Fibroblast of lung (primary cell): ENCODE measurements around the gene SALL1.

ENCODE experiments used
- EZH2 ChIP-seq: IDR thresholded peaks from 2 replicates; pipeline ENCODE4 v1.5.1; 2012; ENCODE audit warnings: low read length, control low read depth, mild to moderate bottlenecking; ENCODE audit errors: missing control alignments
- TF ChIP-seq, protein P1 (sequence below), 2 donors: IDR thresholded peaks in 1 of 2; conservative IDR thresholded peaks in 1 of 2; 1 replicate in 1 of 2; 2 replicates in 1 of 2; pipeline ENCODE4 v1.5.1; 2011 to 2012; ENCODE audit warnings: low read length in 2 of 2, control low read depth in 1 of 2, inconsistent platforms in 1 of 2, low read depth in 1 of 2, mild to moderate bottlenecking in 1 of 2

- TF ChIP-seq, protein P1, sequence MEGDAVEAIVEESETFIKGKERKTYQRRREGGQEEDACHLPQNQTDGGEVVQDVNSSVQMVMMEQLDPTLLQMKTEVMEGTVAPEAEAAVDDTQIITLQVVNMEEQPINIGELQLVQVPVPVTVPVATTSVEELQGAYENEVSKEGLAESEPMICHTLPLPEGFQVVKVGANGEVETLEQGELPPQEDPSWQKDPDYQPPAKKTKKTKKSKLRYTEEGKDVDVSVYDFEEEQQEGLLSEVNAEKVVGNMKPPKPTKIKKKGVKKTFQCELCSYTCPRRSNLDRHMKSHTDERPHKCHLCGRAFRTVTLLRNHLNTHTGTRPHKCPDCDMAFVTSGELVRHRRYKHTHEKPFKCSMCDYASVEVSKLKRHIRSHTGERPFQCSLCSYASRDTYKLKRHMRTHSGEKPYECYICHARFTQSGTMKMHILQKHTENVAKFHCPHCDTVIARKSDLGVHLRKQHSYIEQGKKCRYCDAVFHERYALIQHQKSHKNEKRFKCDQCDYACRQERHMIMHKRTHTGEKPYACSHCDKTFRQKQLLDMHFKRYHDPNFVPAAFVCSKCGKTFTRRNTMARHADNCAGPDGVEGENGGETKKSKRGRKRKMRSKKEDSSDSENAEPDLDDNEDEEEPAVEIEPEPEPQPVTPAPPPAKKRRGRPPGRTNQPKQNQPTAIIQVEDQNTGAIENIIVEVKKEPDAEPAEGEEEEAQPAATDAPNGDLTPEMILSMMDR (conservative IDR thresholded peaks at IDR 0.05 in 1 of 2, IDR thresholded peaks at IDR 0.05 in 1 of 2; ENCODE audit: low read depth in 1 of 2, low read length in 2 of 2), result no peak
- no peak for TF ChIP-seq EZH2
Observed at GRCh38 chr16:51148678-51149228, 2.3 kb downstream of the SALL1 start.
